ENCODE results near the gene RAB41.

The RAB41 gene

DNA sequence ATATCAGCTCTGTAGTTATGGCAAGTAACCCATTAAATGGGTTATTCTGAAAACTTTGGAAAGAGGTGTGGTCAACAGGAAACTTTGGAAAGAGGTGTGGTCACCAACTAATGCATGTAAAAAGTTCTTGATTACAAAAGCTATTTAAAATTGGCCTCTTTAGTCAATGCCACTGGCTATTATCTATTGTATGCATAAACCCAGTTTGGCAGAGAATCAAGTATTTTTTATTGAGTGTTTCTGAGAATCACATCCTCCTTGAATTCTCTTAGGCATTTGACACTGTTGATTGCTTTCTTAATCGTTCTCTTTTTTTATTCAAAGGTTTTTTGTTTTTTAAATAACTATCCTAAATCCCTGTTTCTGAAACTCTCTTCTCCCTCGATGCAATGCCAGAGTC is 29.5 kb upstream of the RAB41 start:
- no peak for TF ChIP-seq CTCF (IDR thresholded peaks at IDR 0.05; ENCODE audit: low read depth, low read length, missing control alignments)
- DNase-seq (ENCODE audit: low read depth), result no peak
- H3K4me3 ChIP-seq (ENCODE audit: low read depth, low read length), result no peak overlapping the region

DNA sequence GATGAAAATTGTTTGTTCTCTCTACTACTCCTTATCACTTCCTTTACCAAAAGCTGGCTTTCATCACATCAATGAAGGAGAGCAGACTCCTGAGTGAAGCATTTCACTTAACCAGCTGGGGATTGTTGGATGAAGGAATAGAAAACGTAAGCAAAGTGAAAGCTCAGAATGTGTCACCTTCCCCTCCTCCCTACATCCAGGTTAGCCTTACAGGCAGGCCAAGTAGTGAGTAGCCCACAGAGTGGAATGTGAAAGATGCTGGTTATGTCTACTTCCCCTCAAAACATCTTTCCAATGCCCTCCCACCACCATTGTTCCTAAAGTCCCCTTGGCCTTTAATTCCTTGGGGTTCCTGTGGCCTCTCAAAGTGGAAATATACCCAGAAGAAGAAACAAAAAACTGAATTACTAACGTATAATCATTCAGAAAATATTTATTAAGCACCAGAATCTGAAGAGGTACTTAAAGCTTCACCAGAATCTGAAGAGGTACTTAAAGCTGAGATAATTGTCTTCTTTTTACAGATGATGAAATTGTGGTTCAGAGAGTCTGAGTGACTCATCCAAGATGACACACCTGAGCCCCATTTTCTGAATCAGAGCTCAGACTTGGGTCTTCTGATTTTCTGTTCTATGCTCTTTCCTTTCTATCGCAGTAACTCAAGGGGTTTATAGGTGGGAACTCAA is 28.5 kb upstream of the RAB41 start:
- TF ChIP-seq CTCF (IDR thresholded peaks at IDR 0.05; ENCODE audit: low read depth, low read length, missing control alignments), result no peak
- DNase-seq (ENCODE audit: low read depth), result no peak
- H3K4me3 ChIP-seq (ENCODE audit: low read depth, low read length), result no peak overlapping the region

DNA sequence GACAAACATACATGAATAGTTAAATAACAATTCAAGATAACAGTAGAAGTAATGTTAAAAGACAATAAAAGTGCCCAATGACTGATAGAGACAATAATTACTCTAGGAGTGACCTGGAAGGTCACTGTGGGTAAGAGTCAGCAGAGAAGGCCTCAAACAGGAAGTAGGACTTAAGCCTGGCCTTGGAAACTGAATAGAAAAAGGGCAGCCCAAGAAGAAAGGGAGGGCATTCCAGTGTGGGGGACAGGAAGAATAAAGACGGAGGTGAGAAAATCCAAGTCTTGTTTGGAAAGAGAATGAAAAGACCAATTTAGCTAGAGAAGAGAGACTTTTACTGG is 27.9 kb upstream of the RAB41 start:
- DNase-seq (ENCODE audit: low read depth), result no peak
- H3K4me3 ChIP-seq (ENCODE audit: low read depth, low read length), result no peak overlapping the region
- TF ChIP-seq CTCF (IDR thresholded peaks at IDR 0.05; ENCODE audit: low read depth, low read length, missing control alignments), result no peak

- TF ChIP-seq CTCF (IDR thresholded peaks at IDR 0.05; ENCODE audit: low read depth, low read length, missing control alignments), result no peak
- H3K4me3 ChIP-seq (ENCODE audit: low read depth, low read length), result no peak overlapping the region
- DNase-seq (ENCODE audit: low read depth), result no peak
Measured at GRCh38 chrX:70254909-70255308, 27.1 kb upstream of the RAB41 start.

DNA sequence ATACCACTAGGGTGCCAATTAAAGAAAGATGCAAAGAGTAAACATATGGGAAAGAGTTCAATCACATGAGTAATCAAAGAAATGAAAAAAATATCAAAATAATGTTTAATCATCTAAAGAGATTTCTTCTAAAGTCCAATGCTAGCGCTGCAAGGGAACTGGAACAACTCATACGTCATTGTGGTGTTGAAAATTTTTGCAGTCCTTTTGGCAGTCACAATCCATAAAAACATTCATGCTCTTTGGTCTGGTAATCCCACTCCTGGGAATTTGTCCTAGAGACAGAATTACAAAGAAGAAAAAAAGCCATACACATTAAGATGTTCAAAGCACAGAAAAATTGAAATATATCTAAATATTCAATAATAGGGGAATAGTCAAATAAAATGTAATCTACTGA is 26.5 kb upstream of the RAB41 start:
- H3K4me3 ChIP-seq (ENCODE audit: low read depth, low read length), result no peak overlapping the region
- no peak for DNase-seq (ENCODE audit: low read depth)
- no peak for TF ChIP-seq CTCF (IDR thresholded peaks at IDR 0.05; ENCODE audit: low read depth, low read length, missing control alignments)

- no peak for TF ChIP-seq CTCF (IDR thresholded peaks at IDR 0.05; ENCODE audit: low read depth, low read length, missing control alignments)
- no peak for DNase-seq (ENCODE audit: low read depth)
- no peak overlapping the region for H3K4me3 ChIP-seq (ENCODE audit: low read depth, low read length)
Measured at GRCh38 chrX:70257423-70258288, 24.3 kb upstream of the RAB41 start.

All from GM12864 (cell line).